HG03520 (cell line): Measurements from ENCODE around the gene TMEM203.

Source experiments
- ATAC-seq: cut with Tn5 transposase; IDR thresholded peaks from one replicate; pipeline ENCODE4 v1.9.1; 2021; ENCODE audit warnings: mild to moderate bottlenecking, moderate library complexity; ENCODE audit not compliant: unreplicated experiment

TMEM203 gene

GRCh38 chr9:137167747-137168572 lies 37.5 kb downstream of the TMEM203 start:
- no peak for ATAC-seq

DNA sequence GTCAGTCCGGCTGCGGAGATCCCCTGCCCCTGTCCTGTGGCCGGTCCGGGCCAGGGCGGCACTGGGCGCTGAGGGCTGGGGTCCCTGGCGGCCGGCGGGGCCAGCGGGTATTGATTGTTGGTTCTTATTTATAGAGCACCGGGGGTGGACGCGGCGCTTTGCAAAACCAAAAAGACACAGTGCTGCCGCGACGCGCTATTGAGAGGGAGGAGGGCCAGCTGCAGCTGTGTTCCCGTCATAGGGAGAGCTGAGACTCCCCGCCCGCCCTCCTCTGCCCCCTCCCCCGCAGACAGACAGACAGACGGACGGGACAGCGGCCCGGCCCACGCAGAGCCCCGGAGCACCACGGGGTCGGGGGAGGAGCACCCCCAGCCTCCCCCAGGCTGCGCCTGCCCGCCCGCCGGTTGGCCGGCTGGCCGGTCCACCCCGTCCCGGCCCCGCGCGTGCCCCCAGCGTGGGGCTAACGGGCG lies 38.1 kb downstream of the TMEM203 start:
- no peak for ATAC-seq

GRCh38 chr9:137166380-137167229 lies 38.8 kb downstream of the TMEM203 start:
- no peak for ATAC-seq

- ATAC-seq, result no peak
These were observed 40.1 kb downstream of the TMEM203 start for GRCh38 chr9:137165250-137165836.

- no peak for ATAC-seq
These were observed 40.8 kb downstream of the TMEM203 start for GRCh38 chr9:137164370-137165249.

- ATAC-seq, result no peak
These were observed 41.6 kb downstream of the TMEM203 start for GRCh38 chr9:137163805-137164204.

DNA sequence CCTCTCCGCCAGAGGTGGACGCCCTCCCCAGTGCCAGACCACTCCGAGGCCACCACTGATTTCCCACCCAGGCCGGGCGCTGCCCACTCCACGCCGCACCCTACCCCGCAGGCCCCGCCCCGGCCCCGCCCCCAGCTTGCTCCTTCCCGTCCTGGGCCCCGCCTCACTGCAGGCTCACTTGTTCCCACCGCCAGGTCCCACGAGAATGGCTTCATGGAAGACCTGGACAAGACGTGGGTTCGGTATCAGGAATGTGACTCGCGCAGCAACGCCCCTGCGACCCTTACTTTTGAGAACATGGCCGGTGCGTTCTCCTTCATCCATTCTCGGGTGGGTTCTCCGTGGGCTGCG lies 42.1 kb downstream of the TMEM203 start:
- ATAC-seq, result no peak

GRCh38 chr9:137162505-137163364 lies 42.7 kb downstream of the TMEM203 start:
- ATAC-seq, result no peak

GRCh38 chr9:137161558-137162486 lies 43.6 kb downstream of the TMEM203 start:
- no peak for ATAC-seq

DNA sequence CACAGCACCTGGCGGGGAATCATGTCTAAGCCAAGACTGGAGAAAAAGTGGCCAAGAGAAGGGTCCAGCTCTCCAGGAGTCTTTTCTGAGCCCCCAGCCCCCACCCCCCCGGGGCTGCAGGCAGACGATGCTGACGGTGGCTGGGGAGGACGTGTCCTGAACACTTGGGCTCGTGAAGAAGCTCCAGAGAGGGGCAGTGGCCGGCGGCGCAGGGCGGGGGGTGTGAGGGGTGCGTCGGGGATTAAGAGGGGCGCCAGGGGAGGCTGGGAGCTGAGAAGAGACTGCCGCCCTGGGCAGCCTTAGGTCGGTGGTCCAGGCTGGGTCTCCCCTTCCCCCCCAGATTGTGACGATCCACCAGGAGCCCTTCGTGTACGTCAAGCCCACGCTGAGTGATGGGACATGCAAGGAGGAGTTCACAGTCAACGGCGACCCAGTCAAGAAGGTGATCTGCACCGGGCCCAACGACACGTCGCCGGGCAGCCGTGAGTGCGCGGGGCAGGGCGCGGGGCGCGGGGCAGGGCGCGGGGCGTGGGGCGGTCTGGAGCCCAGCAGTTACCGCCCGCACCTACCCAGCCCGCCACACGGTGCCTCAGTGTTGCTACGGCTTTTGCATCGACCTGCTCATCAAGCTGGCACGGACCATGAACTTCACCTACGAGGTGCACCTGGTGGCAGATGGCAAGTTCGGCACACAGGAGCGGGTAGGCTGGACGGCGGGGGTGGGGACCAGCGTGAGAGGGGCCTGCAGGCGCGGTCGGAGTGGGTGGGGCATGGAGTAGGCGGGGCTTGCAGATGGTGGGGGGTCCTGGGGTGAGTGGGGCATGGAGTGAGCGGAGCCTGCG lies 44.5 kb downstream of the TMEM203 start:
- no peak for ATAC-seq

GRCh38 chr9:137160054-137160425 lies 45.4 kb downstream of the TMEM203 start:
- ATAC-seq, result no peak

- ATAC-seq, result no peak
These were observed 46.1 kb downstream of the TMEM203 start for GRCh38 chr9:137159105-137160053.

GRCh38 chr9:137158625-137159024 lies 46.8 kb downstream of the TMEM203 start:
- no peak for ATAC-seq

DNA sequence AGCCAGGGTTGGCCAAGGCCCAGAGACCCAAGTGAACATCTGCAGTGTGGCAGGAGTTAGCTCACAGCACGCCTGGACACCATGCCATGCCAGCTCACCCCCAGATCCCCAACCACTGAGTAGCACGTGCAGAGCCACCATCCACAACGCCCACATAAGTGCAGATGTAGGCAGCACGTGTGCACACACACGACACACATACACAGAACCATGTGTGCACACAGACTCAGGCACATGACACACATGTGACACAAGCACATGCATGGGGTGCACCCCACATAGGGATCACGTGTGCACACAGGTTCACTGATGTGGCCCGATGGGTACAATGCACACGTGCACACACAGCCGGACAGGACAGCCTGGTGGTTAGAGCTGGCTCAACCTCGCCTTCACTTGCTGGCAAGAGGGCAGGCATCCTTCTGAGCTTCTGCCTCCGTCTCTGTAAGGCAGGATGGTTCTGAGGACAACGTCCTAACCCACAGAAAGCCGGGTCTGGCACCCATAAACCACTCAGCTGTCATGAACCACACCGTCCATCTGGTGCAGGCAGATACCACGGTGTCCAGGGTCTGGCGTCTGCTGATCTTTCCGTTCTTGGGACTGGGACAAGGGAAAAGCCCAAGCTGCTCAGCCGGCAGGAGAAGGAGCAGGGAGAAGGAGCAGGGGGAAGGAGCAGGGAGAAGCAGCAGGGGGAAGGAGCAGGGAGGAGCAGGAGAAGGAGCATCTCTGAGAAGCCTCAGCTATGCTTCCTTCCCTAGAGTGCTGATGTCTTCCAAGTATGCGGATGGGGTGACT lies 47.6 kb downstream of the TMEM203 start:
- ATAC-seq, result no peak

- no peak for ATAC-seq
These were observed 48.7 kb downstream of the TMEM203 start for GRCh38 chr9:137156567-137157375.
